ENCODE results near the gene B4GALT3.

B4GALT3 gene

DNA sequence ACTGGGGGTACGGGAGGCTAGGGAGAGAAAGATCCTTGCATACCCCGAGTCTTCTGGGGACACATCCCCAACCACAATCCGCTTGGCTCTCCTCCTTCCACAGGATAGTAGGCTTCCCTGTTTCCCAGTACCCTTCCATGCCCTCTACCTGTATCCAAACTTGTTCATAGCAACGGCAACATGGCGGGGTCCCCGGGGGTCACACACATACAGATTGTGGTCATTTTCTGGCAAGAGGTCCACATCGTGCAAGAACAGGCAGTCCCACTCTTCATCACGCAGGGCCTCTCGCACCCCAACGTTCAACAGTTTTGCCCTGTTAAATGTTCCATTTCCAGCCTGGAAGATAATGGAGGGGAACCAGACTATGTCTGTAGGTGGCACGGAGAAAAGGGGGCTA, 3.6 kb downstream of the B4GALT3 start:
- no peak overlapping the region for H3K27ac ChIP-seq (replicated peaks; ENCODE audit: low read length)
- H3K36me3 ChIP-seq (replicated peaks in 1 of 2; ENCODE audit: control insufficient read depth in 2 of 2, insufficient read depth in 2 of 2, low read length in 2 of 2) = peaks cover 48 to 69% of the 10 kb centered on the region in 2 donors
- H2BK15ac ChIP-seq (ENCODE audit: low read length) = no peak overlapping the region
- no peak overlapping the region for H2AFZ ChIP-seq (ENCODE audit: low read length)
- H2BK5ac ChIP-seq (ENCODE audit: low read length) = no peak overlapping the region
- no peak overlapping the region for H3K4ac ChIP-seq (ENCODE audit: low read length)
- no peak overlapping the region for H3K9ac ChIP-seq (ENCODE audit: low read depth, low read length, poor library complexity)
- no peak overlapping the region for H3K4me3 ChIP-seq (ENCODE audit: low read length in 2 of 2)
- H3K18ac ChIP-seq (ENCODE audit: low read length) = no peak overlapping the region
- H3K14ac ChIP-seq (ENCODE audit: low read length) = no peak overlapping the region
- H3K27me3 ChIP-seq (ENCODE audit: control insufficient read depth in 3 of 3, insufficient read depth in 3 of 3, low read depth in 1 of 3, low read length in 3 of 3) = no peaks in the 10 kb centered on the region
- peaks cover 6% of the 10 kb centered on the region for H3K79me1 ChIP-seq (ENCODE audit: low read depth, low read length)
- no peak overlapping the region for H2AK5ac ChIP-seq (ENCODE audit: low read depth, low read length)
- H4K8ac ChIP-seq (ENCODE audit: low read depth, low read length) = no peak overlapping the region
- no peak overlapping the region for H3K23ac ChIP-seq (ENCODE audit: low read depth, low read length, poor library complexity)
- no peak overlapping the region for H2BK120ac ChIP-seq (ENCODE audit: low read depth, low read length)
- H2BK12ac ChIP-seq (ENCODE audit: low read length) = no peak overlapping the region
- WGBS, 2 donors (ENCODE audit: extremely low coverage in 2 of 2, insufficient read length in 2 of 2, insufficient replicate concordance in 1 of 2) = no CpG with 5 or more reads among the region's 11 CpGs
- no peak for DNase-seq (ENCODE audit: low spot score)
- H3K4me1 ChIP-seq (ENCODE audit: control insufficient read depth in 2 of 2, insufficient read depth in 1 of 2, low read depth in 1 of 2, low read length in 2 of 2) = peaks cover 6 to 10% of the 10 kb centered on the region in 2 donors
- no peak overlapping the region for H3K4me2 ChIP-seq (ENCODE audit: insufficient read depth, low read length, poor library complexity, severe bottlenecking)
- no peaks in the 10 kb centered on the region for H3K9me3 ChIP-seq (replicated peaks in 1 of 2; ENCODE audit: control insufficient read depth in 2 of 2, insufficient read depth in 1 of 2, low read depth in 1 of 2, low read length in 2 of 2)
- no peak overlapping the region for H4K91ac ChIP-seq (ENCODE audit: low read depth, low read length, poor library complexity)

DNA sequence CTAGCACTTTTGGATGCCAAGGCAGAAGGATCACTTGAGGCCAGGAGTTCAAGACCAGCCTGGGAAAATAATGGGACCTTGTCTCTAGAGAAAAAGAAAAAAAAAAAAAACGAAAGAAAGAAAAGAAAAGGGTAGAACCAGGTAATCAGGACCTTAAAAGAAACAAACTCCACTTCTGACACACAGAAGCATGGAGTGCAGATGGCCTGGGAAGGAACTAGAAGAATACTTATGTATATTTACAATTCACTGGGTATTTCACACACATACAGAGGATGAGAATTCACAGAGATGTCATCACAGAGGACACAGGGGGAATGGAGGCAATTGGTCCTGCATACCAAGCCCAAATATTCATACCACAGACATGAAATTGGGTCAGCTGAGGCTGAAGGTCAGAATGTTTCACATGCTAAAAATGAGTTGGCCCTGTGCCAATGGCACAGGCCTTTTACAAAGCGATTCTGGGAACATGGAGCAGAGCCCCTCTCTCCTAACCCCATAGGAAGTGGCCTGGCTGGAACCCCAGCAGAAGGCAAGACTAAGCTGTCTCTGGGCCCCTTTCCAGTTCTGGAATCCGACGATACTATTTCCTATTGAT, 4.4 kb downstream of the B4GALT3 start:
- no peak overlapping the region for H3K4ac ChIP-seq (ENCODE audit: low read length)
- no peaks in the 10 kb centered on the region for H3K9me3 ChIP-seq (replicated peaks in 1 of 2; ENCODE audit: control insufficient read depth in 2 of 2, insufficient read depth in 1 of 2, low read depth in 1 of 2, low read length in 2 of 2)
- no peak overlapping the region for H2BK15ac ChIP-seq (ENCODE audit: low read length)
- H3K9ac ChIP-seq (ENCODE audit: low read depth, low read length, poor library complexity) = no peak overlapping the region
- no peak for DNase-seq (ENCODE audit: low spot score)
- no peak overlapping the region for H4K8ac ChIP-seq (ENCODE audit: low read depth, low read length)
- H2AFZ ChIP-seq (ENCODE audit: low read length) = no peak overlapping the region
- peaks cover 6 to 9% of the 10 kb centered on the region in 2 donors for H3K4me1 ChIP-seq (ENCODE audit: control insufficient read depth in 2 of 2, insufficient read depth in 1 of 2, low read depth in 1 of 2, low read length in 2 of 2)
- no peak overlapping the region for H2AK5ac ChIP-seq (ENCODE audit: low read depth, low read length)
- no peak overlapping the region for H3K23ac ChIP-seq (ENCODE audit: low read depth, low read length, poor library complexity)
- H3K27ac ChIP-seq (replicated peaks; ENCODE audit: low read length) = no peak overlapping the region
- no peak overlapping the region for H2BK5ac ChIP-seq (ENCODE audit: low read length)
- no peak overlapping the region for H4K91ac ChIP-seq (ENCODE audit: low read depth, low read length, poor library complexity)
- WGBS, 2 donors (ENCODE audit: extremely low coverage in 2 of 2, insufficient read length in 2 of 2, insufficient replicate concordance in 1 of 2) = no CpG with 5 or more reads among the region's 4 CpGs
- H3K4me3 ChIP-seq (ENCODE audit: low read length in 2 of 2) = no peak overlapping the region
- H3K27me3 ChIP-seq (ENCODE audit: control insufficient read depth in 3 of 3, insufficient read depth in 3 of 3, low read depth in 1 of 3, low read length in 3 of 3) = no peaks in the 10 kb centered on the region
- H2BK12ac ChIP-seq (ENCODE audit: low read length) = no peak overlapping the region
- H2BK120ac ChIP-seq (ENCODE audit: low read depth, low read length) = no peak overlapping the region
- no peak overlapping the region for H3K14ac ChIP-seq (ENCODE audit: low read length)
- H3K18ac ChIP-seq (ENCODE audit: low read length) = no peak overlapping the region
- peaks cover 6% of the 10 kb centered on the region for H3K79me1 ChIP-seq (ENCODE audit: low read depth, low read length)
- no peak overlapping the region for H3K4me2 ChIP-seq (ENCODE audit: insufficient read depth, low read length, poor library complexity, severe bottlenecking)
- peaks cover 50 to 69% of the 10 kb centered on the region in 2 donors for H3K36me3 ChIP-seq (replicated peaks in 1 of 2; ENCODE audit: control insufficient read depth in 2 of 2, insufficient read depth in 2 of 2, low read length in 2 of 2)

GRCh38 chr1:161172349-161172748, 5.0 kb downstream of the B4GALT3 start:
- Histone ChIP-seq H3K4me2 (ENCODE audit: insufficient read depth, low read length, poor library complexity, severe bottlenecking) (no peak overlapping the region), H3K23ac (ENCODE audit: low read depth, low read length, poor library complexity) (no peak overlapping the region), H3K36me3 (replicated peaks in 1 of 2; ENCODE audit: control insufficient read depth in 2 of 2, insufficient read depth in 2 of 2, low read length in 2 of 2) (peaks cover 50 to 69% of the 10 kb centered on the region in 2 donors), H3K9ac (ENCODE audit: low read depth, low read length, poor library complexity) (no peak overlapping the region), H2AFZ (ENCODE audit: low read length) (no peak overlapping the region), H2AK5ac (ENCODE audit: low read depth, low read length) (no peak overlapping the region), H3K18ac (ENCODE audit: low read length) (no peak overlapping the region), H3K4ac (ENCODE audit: low read length) (no peak overlapping the region), H2BK15ac (ENCODE audit: low read length) (no peak overlapping the region), H3K14ac (ENCODE audit: low read length) (no peak overlapping the region), H3K79me1 (ENCODE audit: low read depth, low read length) (peaks cover 8% of the 10 kb centered on the region), H4K91ac (ENCODE audit: low read depth, low read length, poor library complexity) (no peak overlapping the region), H2BK12ac (ENCODE audit: low read length) (no peak overlapping the region), H2BK5ac (ENCODE audit: low read length) (no peak overlapping the region), H4K8ac (ENCODE audit: low read depth, low read length) (no peak overlapping the region), H3K27ac (replicated peaks; ENCODE audit: low read length) (no peak overlapping the region), H3K9me3 (replicated peaks in 1 of 2; ENCODE audit: control insufficient read depth in 2 of 2, insufficient read depth in 1 of 2, low read depth in 1 of 2, low read length in 2 of 2) (no peaks in the 10 kb centered on the region), H3K4me3 (ENCODE audit: low read length in 2 of 2) (no peak overlapping the region), H3K4me1 (ENCODE audit: control insufficient read depth in 2 of 2, insufficient read depth in 1 of 2, low read depth in 1 of 2, low read length in 2 of 2) (peaks cover 5 to 6% of the 10 kb centered on the region in 2 donors), H3K27me3 (ENCODE audit: control insufficient read depth in 3 of 3, insufficient read depth in 3 of 3, low read depth in 1 of 3, low read length in 3 of 3) (no peaks in the 10 kb centered on the region), H2BK120ac (ENCODE audit: low read depth, low read length) (no peak overlapping the region)
- WGBS, 2 donors (ENCODE audit: extremely low coverage in 2 of 2, insufficient read length in 2 of 2, insufficient replicate concordance in 1 of 2) = no CpG with 5 or more reads among the region's 1 CpG
- DNase-seq (ENCODE audit: low spot score) = no peak

DNA sequence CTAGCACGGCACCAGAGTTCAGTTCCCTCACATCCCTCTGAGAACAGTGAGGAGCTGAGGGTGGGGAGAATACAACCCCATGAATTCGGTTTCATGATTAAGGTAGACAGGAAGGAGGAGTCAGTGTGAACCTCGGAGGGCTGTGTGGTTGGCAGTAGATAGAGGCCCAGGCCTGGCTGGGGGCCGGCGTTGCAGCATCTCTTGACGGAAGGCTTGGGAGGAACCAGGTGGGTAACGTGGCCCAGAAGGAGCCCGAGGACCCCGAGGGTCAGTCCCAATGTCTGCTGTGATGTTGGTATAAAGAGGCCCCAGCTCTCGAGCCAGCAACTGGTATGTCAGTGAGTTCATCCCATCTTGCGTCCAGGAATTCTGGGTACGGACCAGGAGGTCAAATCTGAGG, 5.6 kb downstream of the B4GALT3 start:
- no peak overlapping the region for H3K4me2 ChIP-seq (ENCODE audit: insufficient read depth, low read length, poor library complexity, severe bottlenecking)
- no peak overlapping the region for H3K4ac ChIP-seq (ENCODE audit: low read length)
- no peak overlapping the region for H2AFZ ChIP-seq (ENCODE audit: low read length)
- no peak overlapping the region for H4K91ac ChIP-seq (ENCODE audit: low read depth, low read length, poor library complexity)
- no peak overlapping the region for H2BK15ac ChIP-seq (ENCODE audit: low read length)
- H3K9ac ChIP-seq (ENCODE audit: low read depth, low read length, poor library complexity) = no peak overlapping the region
- H3K27me3 ChIP-seq (ENCODE audit: control insufficient read depth in 3 of 3, insufficient read depth in 3 of 3, low read depth in 1 of 3, low read length in 3 of 3) = no peaks in the 10 kb centered on the region
- no peak overlapping the region for H4K8ac ChIP-seq (ENCODE audit: low read depth, low read length)
- H2BK12ac ChIP-seq (ENCODE audit: low read length) = no peak overlapping the region
- H2AK5ac ChIP-seq (ENCODE audit: low read depth, low read length) = no peak overlapping the region
- WGBS, 2 donors (ENCODE audit: extremely low coverage in 2 of 2, insufficient read length in 2 of 2, insufficient replicate concordance in 1 of 2) = no CpG with 5 or more reads among the region's 12 CpGs
- peaks cover 7% of the 10 kb centered on the region in 2 donors for H3K4me1 ChIP-seq (ENCODE audit: control insufficient read depth in 2 of 2, insufficient read depth in 1 of 2, low read depth in 1 of 2, low read length in 2 of 2)
- peaks cover 3% of the 10 kb centered on the region for H3K79me1 ChIP-seq (ENCODE audit: low read depth, low read length)
- DNase-seq (ENCODE audit: low spot score) = no peak
- no peak overlapping the region for H3K14ac ChIP-seq (ENCODE audit: low read length)
- no peak overlapping the region for H3K4me3 ChIP-seq (ENCODE audit: low read length in 2 of 2)
- peaks cover 50 to 69% of the 10 kb centered on the region in 2 donors for H3K36me3 ChIP-seq (replicated peaks in 1 of 2; ENCODE audit: control insufficient read depth in 2 of 2, insufficient read depth in 2 of 2, low read length in 2 of 2)
- no peaks in the 10 kb centered on the region for H3K9me3 ChIP-seq (replicated peaks in 1 of 2; ENCODE audit: control insufficient read depth in 2 of 2, insufficient read depth in 1 of 2, low read depth in 1 of 2, low read length in 2 of 2)
- H3K27ac ChIP-seq (replicated peaks; ENCODE audit: low read length) = no peak overlapping the region
- no peak overlapping the region for H2BK5ac ChIP-seq (ENCODE audit: low read length)
- H3K18ac ChIP-seq (ENCODE audit: low read length) = no peak overlapping the region
- H2BK120ac ChIP-seq (ENCODE audit: low read depth, low read length) = no peak overlapping the region
- no peak overlapping the region for H3K23ac ChIP-seq (ENCODE audit: low read depth, low read length, poor library complexity)

Data from neuronal stem cell (in vitro differentiated cells).